ENCODE measurements around the gene NFE2.

- no peak for TF ChIP-seq CTCF (IDR thresholded peaks at IDR 0.05; ENCODE audit: low read depth, low read length, poor library complexity, severe bottlenecking)
- TF ChIP-seq EZH2phosphoT487 (IDR thresholded peaks at IDR 0.05; ENCODE audit: borderline replicate concordance, low read length): no peak
Observed at GRCh38 chr12:54266852-54267251, 34.0 kb downstream of the NFE2 start.

All from DOHH2 (cell line).